C4-2B (cell line): ENCODE data around the gene SPOCK3.

ENCODE experiments used
- ZFX ChIP-seq: fragments of 450-650 bp; IDR thresholded peaks from 2 replicates; pipeline ENCODE4 v1.6.1; 2017
- TF ChIP-seq, protein P1 (sequence below): fragments of 450-650 bp; conservative IDR thresholded peaks from 2 replicates; pipeline ENCODE4 v1.5.1; 2017; ENCODE audit warnings: mild to moderate bottlenecking

DNA sequence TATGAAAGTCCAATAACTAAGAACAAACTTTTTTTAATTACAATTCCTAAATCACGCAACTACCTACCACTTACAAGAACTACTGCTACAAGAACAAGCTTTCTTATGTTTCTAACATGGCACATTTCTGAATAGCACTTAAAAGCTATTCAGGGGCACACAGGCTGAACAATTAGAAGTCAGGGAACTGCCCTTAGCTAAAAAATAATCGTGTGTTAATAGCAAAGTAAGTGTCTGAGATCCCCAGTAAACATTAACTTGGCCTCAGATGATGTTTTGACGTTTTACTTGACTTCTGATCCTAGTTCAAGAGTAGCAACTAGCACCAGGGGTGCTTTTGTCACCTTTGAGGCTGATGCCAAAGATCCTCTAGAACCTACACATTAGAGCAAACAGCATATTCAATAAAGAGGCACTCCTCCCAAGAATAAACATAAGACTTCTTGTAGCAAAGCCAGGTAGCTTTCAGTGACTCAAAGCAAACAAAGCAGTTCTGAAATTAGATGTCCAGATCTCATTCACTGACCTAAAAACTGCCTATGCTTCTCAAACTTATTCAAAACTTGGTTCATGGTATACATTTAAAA is 16.2 kb downstream of the SPOCK3 start:
- TF ChIP-seq, protein P1, sequence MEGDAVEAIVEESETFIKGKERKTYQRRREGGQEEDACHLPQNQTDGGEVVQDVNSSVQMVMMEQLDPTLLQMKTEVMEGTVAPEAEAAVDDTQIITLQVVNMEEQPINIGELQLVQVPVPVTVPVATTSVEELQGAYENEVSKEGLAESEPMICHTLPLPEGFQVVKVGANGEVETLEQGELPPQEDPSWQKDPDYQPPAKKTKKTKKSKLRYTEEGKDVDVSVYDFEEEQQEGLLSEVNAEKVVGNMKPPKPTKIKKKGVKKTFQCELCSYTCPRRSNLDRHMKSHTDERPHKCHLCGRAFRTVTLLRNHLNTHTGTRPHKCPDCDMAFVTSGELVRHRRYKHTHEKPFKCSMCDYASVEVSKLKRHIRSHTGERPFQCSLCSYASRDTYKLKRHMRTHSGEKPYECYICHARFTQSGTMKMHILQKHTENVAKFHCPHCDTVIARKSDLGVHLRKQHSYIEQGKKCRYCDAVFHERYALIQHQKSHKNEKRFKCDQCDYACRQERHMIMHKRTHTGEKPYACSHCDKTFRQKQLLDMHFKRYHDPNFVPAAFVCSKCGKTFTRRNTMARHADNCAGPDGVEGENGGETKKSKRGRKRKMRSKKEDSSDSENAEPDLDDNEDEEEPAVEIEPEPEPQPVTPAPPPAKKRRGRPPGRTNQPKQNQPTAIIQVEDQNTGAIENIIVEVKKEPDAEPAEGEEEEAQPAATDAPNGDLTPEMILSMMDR, result no peak
- no peak for TF ChIP-seq ZFX
